Kidney epithelial cell (primary cell): ENCODE data around the gene SYNGR3. TPM values are rescaled to one million over a fixed set of nuclear protein-coding genes. Genes with fewer than 3 reads are reported as not detected.

Experiments used
- DNase-seq: peaks from one replicate; pipeline ENCODE4 v3.0.0-alpha.2; 2010; ENCODE audit warnings: low read depth
- H3K27me3 ChIP-seq: 2 replicates; pipeline ENCODE4 v1.6.0; 2011; ENCODE audit warnings: low read length; ENCODE audit not compliant: control insufficient read depth, insufficient read depth
- H3K36me3 ChIP-seq: 2 replicates; pipeline ENCODE4 v1.5.1; 2011; ENCODE audit warnings: low read length; ENCODE audit not compliant: control insufficient read depth, insufficient read depth
- H3K4me3 ChIP-seq: 2 replicates; pipeline ENCODE4 v1.5.1; 2011; ENCODE audit warnings: low read depth, mild to moderate bottlenecking, control low read depth, low read length
- CTCF ChIP-seq: IDR thresholded peaks from 2 replicates; pipeline ENCODE4 v1.5.1; 2011; ENCODE audit warnings: mild to moderate bottlenecking, moderate library complexity, low read length, control low read depth, inconsistent platforms; ENCODE audit not compliant: insufficient read depth, poor library complexity, severe bottlenecking
- total RNA-seq: library from RNA; depleted of rRNA; stranded (reverse); fragments of >200 nt; gene quantifications from 2 replicates; pipeline ENCODE4 v1.2.3, GENCODE V29; 2015

Gene SYNGR3
- total RNA-seq, 1 donor from 2014 or later = 11.3 TPM

GRCh38 chr16:2001456-2002355 lies 11.9 kb downstream of the SYNGR3 start:
- peaks cover 3% of the 10 kb centered on the region for H3K36me3 ChIP-seq
- no peak for TF ChIP-seq CTCF

GRCh38 chr16:2002406-2003230 lies 12.8 kb downstream of the SYNGR3 start:
- TF ChIP-seq CTCF = no peak
- no peak overlapping the region for H3K4me3 ChIP-seq
- no peaks in the 10 kb centered on the region for H3K27me3 ChIP-seq
- peaks cover 3% of the 10 kb centered on the region for H3K36me3 ChIP-seq
- DNase-seq = no peak

More at GRCh38 chr16:2001456-2002355, 11.9 kb downstream of the SYNGR3 start:
- Histone ChIP-seq H3K27me3 (no peaks in the 10 kb centered on the region), H3K4me3 (no peak overlapping the region)
- no peak for DNase-seq

- no peak overlapping the region for H3K4me3 ChIP-seq
- H3K27me3 ChIP-seq = no peaks in the 10 kb centered on the region
- H3K36me3 ChIP-seq = peaks cover 3% of the 10 kb centered on the region
- no peak for DNase-seq
- TF ChIP-seq CTCF = no peak
Measured at GRCh38 chr16:2003231-2003826, 13.6 kb downstream of the SYNGR3 start.

GRCh38 chr16:2003827-2004641 lies 14.3 kb downstream of the SYNGR3 start:
- peak; percentile 99 for TF ChIP-seq CTCF
- Histone ChIP-seq H3K36me3 (peaks cover 3% of the 10 kb centered on the region), H3K27me3 (no peaks in the 10 kb centered on the region), H3K4me3 (no peak overlapping the region)
- peak; percentile 57 for DNase-seq

- peaks cover 3% of the 10 kb centered on the region for H3K36me3 ChIP-seq
- no peaks in the 10 kb centered on the region for H3K27me3 ChIP-seq
- TF ChIP-seq CTCF = no peak
- DNase-seq = no peak
- no peak overlapping the region for H3K4me3 ChIP-seq
Measured at GRCh38 chr16:2004795-2005517, 15.2 kb downstream of the SYNGR3 start.
